Measurements from ENCODE around the gene CMTM4. TPM values are rescaled to one million over a fixed set of nuclear protein-coding genes. Genes with fewer than 3 reads are reported as not detected.
"Not testable (repeated sequence)": the region's sequence is repeated elsewhere in the genome, so short reads cannot be mapped to it uniquely, and the experiment has no call there.

CMTM4 gene
- total RNA-seq, 4 donors from 2014 or later: 12.7 to 21.2 (median 17.2) TPM

- peaks cover 0 to 17% (median 0%) of the 10 kb centered on the region in 3 donors for H3K4me1 ChIP-seq
- H3K9me3 ChIP-seq: no peaks in the 10 kb centered on the region
- 57 to 77% methylated on average over 4 to 7 of the region's 12 CpGs for WGBS, 2 donors (ENCODE audit: low coverage in 1 of 2)
- H3K4me3 ChIP-seq: no peak overlapping the region
- H3K27ac ChIP-seq: no peak overlapping the region
- TF ChIP-seq, protein P1, sequence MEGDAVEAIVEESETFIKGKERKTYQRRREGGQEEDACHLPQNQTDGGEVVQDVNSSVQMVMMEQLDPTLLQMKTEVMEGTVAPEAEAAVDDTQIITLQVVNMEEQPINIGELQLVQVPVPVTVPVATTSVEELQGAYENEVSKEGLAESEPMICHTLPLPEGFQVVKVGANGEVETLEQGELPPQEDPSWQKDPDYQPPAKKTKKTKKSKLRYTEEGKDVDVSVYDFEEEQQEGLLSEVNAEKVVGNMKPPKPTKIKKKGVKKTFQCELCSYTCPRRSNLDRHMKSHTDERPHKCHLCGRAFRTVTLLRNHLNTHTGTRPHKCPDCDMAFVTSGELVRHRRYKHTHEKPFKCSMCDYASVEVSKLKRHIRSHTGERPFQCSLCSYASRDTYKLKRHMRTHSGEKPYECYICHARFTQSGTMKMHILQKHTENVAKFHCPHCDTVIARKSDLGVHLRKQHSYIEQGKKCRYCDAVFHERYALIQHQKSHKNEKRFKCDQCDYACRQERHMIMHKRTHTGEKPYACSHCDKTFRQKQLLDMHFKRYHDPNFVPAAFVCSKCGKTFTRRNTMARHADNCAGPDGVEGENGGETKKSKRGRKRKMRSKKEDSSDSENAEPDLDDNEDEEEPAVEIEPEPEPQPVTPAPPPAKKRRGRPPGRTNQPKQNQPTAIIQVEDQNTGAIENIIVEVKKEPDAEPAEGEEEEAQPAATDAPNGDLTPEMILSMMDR (IDR thresholded peaks at IDR 0.05): no peak
- no peak for TF ChIP-seq POLR2AphosphoS5 (IDR thresholded peaks at IDR 0.05)
- no peak for TF ChIP-seq EP300 (IDR thresholded peaks at IDR 0.05)
- TF ChIP-seq POLR2A (IDR thresholded peaks at IDR 0.05): no peak
- ATAC-seq: no peak
- peaks cover 0 to 57% of the 10 kb centered on the region in 2 donors for H3K36me3 ChIP-seq
- H3K27me3 ChIP-seq: no peaks in the 10 kb centered on the region
These were observed 82.3 kb downstream of the CMTM4 start for GRCh38 chr16:66614161-66614802.

DNA sequence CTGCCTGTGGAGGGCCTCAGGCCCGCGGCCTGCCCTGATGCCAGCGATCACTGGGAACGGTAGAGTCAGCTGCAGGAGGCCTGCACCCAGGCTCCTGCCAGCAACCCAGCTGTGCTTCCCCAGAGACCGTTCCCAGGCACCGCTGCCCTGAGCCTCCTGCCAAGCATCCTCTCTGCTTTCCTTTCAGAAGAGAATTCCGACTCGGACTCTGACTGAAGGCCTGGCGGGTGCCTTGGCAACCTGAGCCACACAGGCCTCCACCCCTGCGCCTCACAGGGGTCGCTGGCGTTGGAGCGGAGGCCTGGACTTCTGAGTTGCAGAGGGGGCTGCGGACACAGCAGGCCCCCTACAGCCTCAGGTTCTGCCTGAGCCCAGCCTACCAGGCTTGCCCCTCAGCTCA lies 84.1 kb downstream of the CMTM4 start:
- H3K27me3 ChIP-seq: no peaks in the 10 kb centered on the region
- no peak overlapping the region for H3K4me3 ChIP-seq
- whole genome bisulfite sequencing, 2 donors (ENCODE audit: low coverage in 1 of 2): 93% methylated on average over 4 of the region's 14 CpGs; no CpG with 5 or more reads in 1 of the 2 donors
- H3K9me3 ChIP-seq: no peaks in the 10 kb centered on the region
- H3K27ac ChIP-seq: no peak overlapping the region
- peaks cover 0 to 60% of the 10 kb centered on the region in 2 donors for H3K36me3 ChIP-seq
- peaks cover 0 to 14% (median 7%) of the 10 kb centered on the region in 3 donors for H3K4me1 ChIP-seq
- no peak for ATAC-seq
- no peak for TF ChIP-seq EP300 (IDR thresholded peaks at IDR 0.05)
- TF ChIP-seq, protein P1 (IDR thresholded peaks at IDR 0.05): no peak
- TF ChIP-seq POLR2AphosphoS5 (IDR thresholded peaks at IDR 0.05): no peak
- no peak for TF ChIP-seq POLR2A (IDR thresholded peaks at IDR 0.05)

- H3K27me3 ChIP-seq, ATAC-seq, H3K9me3 ChIP-seq, H3K27ac ChIP-seq, H3K4me3 ChIP-seq: not testable (repeated sequence)
- H3K4me1 ChIP-seq: peaks cover 0 to 16% (median 7%) of the 10 kb centered on the region in 3 donors
- WGBS, 2 donors (ENCODE audit: low coverage in 1 of 2): 85 to 98% methylated on average over 2 to 4 of the region's 8 CpGs
- peaks cover 0 to 60% of the 10 kb centered on the region in 2 donors for H3K36me3 ChIP-seq
These were observed 84.6 kb downstream of the CMTM4 start for GRCh38 chr16:66611911-66612310.

GRCh38 chr16:66610111-66610820 lies 86.3 kb downstream of the CMTM4 start:
- WGBS, 2 donors (ENCODE audit: low coverage in 1 of 2): 82% methylated on average over 9 of the region's 14 CpGs; no CpG with 5 or more reads in 1 of the 2 donors
- peaks cover 4% of the 10 kb centered on the region for H3K27me3 ChIP-seq
- no peak overlapping the region for H3K27ac ChIP-seq
- H3K9me3 ChIP-seq: no peaks in the 10 kb centered on the region
- H3K36me3 ChIP-seq: peaks cover 0 to 60% of the 10 kb centered on the region in 2 donors
- H3K4me3 ChIP-seq: no peak overlapping the region
- peaks cover 0 to 32% (median 11%) of the 10 kb centered on the region in 3 donors for H3K4me1 ChIP-seq
- no peak for TF ChIP-seq EP300 (IDR thresholded peaks at IDR 0.05)
- TF ChIP-seq POLR2AphosphoS5 (IDR thresholded peaks at IDR 0.05): no peak
- TF ChIP-seq POLR2A (IDR thresholded peaks at IDR 0.05): no peak
- TF ChIP-seq, protein P1 (IDR thresholded peaks at IDR 0.05): no peak
- ATAC-seq: no peak

DNA sequence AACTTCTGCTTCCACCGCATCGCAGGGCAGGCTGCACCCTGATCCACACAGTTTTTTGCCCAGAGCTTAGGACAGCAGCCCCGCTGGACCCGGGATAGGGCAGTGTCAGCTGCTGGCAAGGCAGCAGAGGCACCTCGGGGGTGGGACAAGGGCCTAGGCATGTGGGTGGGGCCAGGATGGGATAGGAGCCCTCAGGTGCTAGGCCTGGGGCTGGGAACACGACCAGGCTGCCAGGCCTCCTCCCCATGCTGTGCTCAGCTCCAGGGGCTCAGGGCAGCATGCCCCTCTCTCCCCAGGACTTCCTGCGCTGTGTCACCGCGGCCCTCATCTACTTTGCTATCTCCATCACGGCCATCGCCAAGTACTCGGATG lies 87.4 kb downstream of the CMTM4 start:
- Histone ChIP-seq H3K27ac (peak overlapping the region in 1 of 4 donors; percentile 54), H3K36me3 (peaks cover 0 to 52% of the 10 kb centered on the region in 2 donors), H3K27me3 (peaks cover 16% of the 10 kb centered on the region), H3K9me3 (no peaks in the 10 kb centered on the region), H3K4me3 (no peak overlapping the region), H3K4me1 (peaks cover 0 to 43% (median 11%) of the 10 kb centered on the region in 3 donors)
- no CpG with 5 or more reads among the region's 12 CpGs for WGBS, 2 donors (ENCODE audit: low coverage in 1 of 2)
- no peak for ATAC-seq
- TF ChIP-seq EP300 (IDR thresholded peaks at IDR 0.05) (no peak), POLR2AphosphoS5 (IDR thresholded peaks at IDR 0.05) (no peak), POLR2A (IDR thresholded peaks at IDR 0.05) (no peak)
- TF ChIP-seq, protein P1 (IDR thresholded peaks at IDR 0.05): no peak

All from gastroesophageal sphincter (tissue), 4 donors.